Activated CD8-positive, alpha-beta memory T cell treated with anti-CD3 and anti-CD28 coated beads for 36 hours (primary cell): Measurements from ENCODE around the gene FXYD7. TPM values are rescaled to one million over a fixed set of nuclear protein-coding genes. Genes with fewer than 3 reads are reported as not detected.

ENCODE experiments used
- total RNA-seq, 2 experiments: library from RNA; stranded (reverse); gene quantifications; one replicate each; pipeline ENCODE4 v1.2.3, GENCODE V29; 2021

Gene FXYD7
- total RNA-seq, 2 experiments from 2014 or later, result not detected

Other genes starting within 250 kb of the FXYD7 start
- gene ZNF30, start 216.4 kb upstream of the FXYD7 start, total RNA-seq, result 1 to 10 TPM; 4.3 to 5.4 TPM
- gene ZNF792, start 179.0 kb upstream of the FXYD7 start, total RNA-seq, result 1 to 10 TPM; 4.5 to 5.0 TPM
- gene GRAMD1A, start 142.9 kb upstream of the FXYD7 start, total RNA-seq, result 100 to 1,000 TPM; 183 to 188 TPM
- 1 to 10 TPM in 1 of 2 experiments, under 1 TPM in 1; 0.99 to 1.3 TPM for gene SCN1B, start 112.8 kb upstream of the FXYD7 start, total RNA-seq
- gene HPN, start 101.5 kb upstream of the FXYD7 start, total RNA-seq, result not detected
- not detected for gene FXYD3, start 27.4 kb upstream of the FXYD7 start, total RNA-seq
- not detected for gene LGI4, start 8.2 kb upstream of the FXYD7 start, total RNA-seq
- not detected for gene FXYD1, start 4.4 kb upstream of the FXYD7 start, total RNA-seq
- 100 to 1,000 TPM; 286 to 292 TPM for gene FXYD5, start 11.5 kb downstream of the FXYD7 start, total RNA-seq
- gene FAM187B, start 85.5 kb downstream of the FXYD7 start, total RNA-seq, result not detected
- gene LSR, start 105.7 kb downstream of the FXYD7 start, total RNA-seq, result 10 to 100 TPM; 25.1 to 25.3 TPM
- gene USF2, start 125.7 kb downstream of the FXYD7 start, total RNA-seq, result 100 to 1,000 TPM; 106 to 112 TPM
- under 1 TPM; 0.48 to 0.55 TPM for gene HAMP, start 139.3 kb downstream of the FXYD7 start, total RNA-seq
- gene MAG, start 148.9 kb downstream of the FXYD7 start, total RNA-seq, result not detected
- under 1 TPM; 0.13 to 0.23 TPM for gene CD22, start 185.9 kb downstream of the FXYD7 start, total RNA-seq
- gene FFAR1, start 204.6 kb downstream of the FXYD7 start, total RNA-seq, result not detected
- gene FFAR3, start 215.2 kb downstream of the FXYD7 start, total RNA-seq, result under 1 TPM; 0.38 to 0.42 TPM
- not detected for gene GPR42, start 227.8 kb downstream of the FXYD7 start, total RNA-seq